GM12878 (cell line): ENCODE data around the gene HMCN2.

Source experiments
- CHD1 ChIP-seq: IDR thresholded peaks from 2 replicates; pipeline ENCODE4 v1.6.1; 2012; ENCODE audit warnings: low read depth, low read length, improper control_type of control experiment
- CTCF ChIP-seq, 3 experiments: IDR thresholded peaks in 2 of 3; conservative IDR thresholded peaks in 1 of 3; 2 replicates each; pipeline ENCODE4 v1.5.1; 2011; ENCODE audit warnings: low read depth in 3 of 3, low read length in 3 of 3, mild to moderate bottlenecking in 3 of 3, control low read depth in 2 of 3, moderate library complexity in 2 of 3, inconsistent platforms in 1 of 3, mixed read lengths in 1 of 3; ENCODE audit not compliant: control insufficient read depth in 2 of 3, insufficient read depth in 1 of 3; ENCODE audit errors: extremely low read depth in 1 of 3
- E2F8 ChIP-seq: fragments of 450-650 bp; IDR thresholded peaks from 2 replicates; pipeline ENCODE4 v1.6.1; 2018; ENCODE audit warnings: mild to moderate bottlenecking, low read depth, moderate library complexity; ENCODE audit not compliant: partially characterized antibody
- EP300 ChIP-seq, 2 experiments: fragments of 150-350 bp in 1 of 2; IDR thresholded peaks; 2 replicates each; pipeline ENCODE4 v1.6.1; 2011 to 2012; ENCODE audit warnings: low read depth in 2 of 2, low read length in 2 of 2, borderline replicate concordance in 1 of 2, improper control_type of control experiment in 1 of 2, inconsistent platforms in 1 of 2; ENCODE audit not compliant: control insufficient read depth in 1 of 2
- ETV6 ChIP-seq, 2 experiments: fragments of 450-650 bp in 1 of 2; IDR thresholded peaks in 1 of 2; conservative IDR thresholded peaks in 1 of 2; 2 replicates each; pipeline ENCODE4 v1.6.1; 2014; ENCODE audit warnings: antibody characterized with exemption in 1 of 2, borderline replicate concordance in 1 of 2, low read depth in 1 of 2, mild to moderate bottlenecking in 1 of 2, moderate library complexity in 1 of 2
- FOXK2 ChIP-seq: fragments of 450-650 bp; IDR thresholded peaks from 2 replicates; pipeline ENCODE4 v1.6.1; 2017; ENCODE audit warnings: mild to moderate bottlenecking, moderate library complexity
- PBX3 ChIP-seq: IDR thresholded peaks from 2 replicates; pipeline ENCODE4 v1.6.1; 2011; ENCODE audit warnings: mild to moderate bottlenecking, low read depth, low read length, moderate library complexity; ENCODE audit not compliant: insufficient replicate concordance
- PKNOX1 ChIP-seq: fragments of 450-650 bp; IDR thresholded peaks from 2 replicates; pipeline ENCODE4 v1.6.1; 2016; ENCODE audit warnings: mild to moderate bottlenecking
- POLR2A ChIP-seq: IDR thresholded peaks from 2 replicates; pipeline ENCODE4 v1.6.1; 2011; ENCODE audit warnings: low read depth, mild to moderate bottlenecking, low read length
- RCOR1 ChIP-seq: conservative IDR thresholded peaks from 2 replicates; pipeline ENCODE4 v1.6.1; 2012; ENCODE audit warnings: low read depth, low read length, improper control_type of control experiment
- RFX5 ChIP-seq: IDR thresholded peaks from 2 replicates; pipeline ENCODE4 v1.6.1; 2011; ENCODE audit warnings: low read depth, low read length, improper control_type of control experiment
- SP1 ChIP-seq: IDR thresholded peaks from one replicate; pipeline ENCODE4 v1.6.1; 2011; ENCODE audit warnings: low read depth, low read length
- ZZZ3 ChIP-seq: IDR thresholded peaks from 2 replicates; pipeline ENCODE4 v1.6.1; 2011; ENCODE audit warnings: low read depth; ENCODE audit not compliant: control insufficient read depth, insufficient read length

DNA sequence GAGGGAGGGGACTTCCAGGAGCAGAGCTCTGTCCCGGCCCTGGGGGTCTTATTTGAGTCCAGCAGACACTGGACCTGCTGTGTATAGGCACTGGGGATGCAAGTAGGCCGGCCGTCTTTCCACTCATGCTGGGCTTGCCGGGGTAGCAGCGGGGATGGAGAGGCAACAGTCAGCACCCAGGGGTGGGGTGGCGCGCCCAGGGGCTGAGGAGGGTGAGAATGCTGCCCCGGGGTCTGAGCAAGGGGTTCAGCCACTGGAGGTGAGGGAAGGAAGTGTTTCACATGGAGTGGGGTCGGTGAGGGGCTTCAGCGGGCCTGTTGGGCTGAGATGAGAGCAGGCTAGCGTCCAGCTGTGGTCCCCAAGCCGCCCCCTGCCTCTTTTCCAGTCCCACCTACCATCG, 88.8 kb downstream of the HMCN2 start:
- no peak for TF ChIP-seq E2F8
- TF ChIP-seq SP1, result no peak
- TF ChIP-seq POLR2A, result no peak
- TF ChIP-seq CTCF (IDR thresholded peaks at IDR 0.05 in 2 of 3, conservative IDR thresholded peaks at IDR 0.05 in 1 of 3; ENCODE audit: control insufficient read depth in 2 of 3, extremely low read depth in 1 of 3, insufficient read depth in 1 of 3, low read depth in 3 of 3, low read length in 3 of 3), result no peak
- TF ChIP-seq RFX5, result no peak
- TF ChIP-seq PKNOX1, result no peak
- TF ChIP-seq CHD1, result no peak
- TF ChIP-seq PBX3, result no peak
- no peak for TF ChIP-seq ZZZ3
- TF ChIP-seq EP300 (IDR thresholded peaks at IDR 0.05; ENCODE audit: borderline replicate concordance in 1 of 2, control insufficient read depth in 1 of 2, low read depth in 2 of 2, low read length in 2 of 2), result no peak
- TF ChIP-seq RCOR1, result no peak
- TF ChIP-seq ETV6 (conservative IDR thresholded peaks at IDR 0.05 in 1 of 2, IDR thresholded peaks at IDR 0.05 in 1 of 2; ENCODE audit: borderline replicate concordance in 1 of 2, low read depth in 1 of 2), result no peak
- TF ChIP-seq FOXK2, result no peak
